Activated T-cell treated with anti-CD3 and anti-CD28 coated beads, Interleukin-2, amount 50 U/mL, for 4 hours (primary cell): ENCODE results near the gene CFAP43. TPM values are rescaled to one million over a fixed set of nuclear protein-coding genes. Genes with fewer than 3 reads are reported as not detected.

ENCODE experiments used
- ATAC-seq, 2 donors: fragments of 200-7000 bp; cut with Tn5 transposase; one replicate each; pipeline ENCODE4 v1.10.0; 2021
- DNase-seq: peaks from one replicate; pipeline ENCODE4 v3.0.0-alpha.2; 2020
- H3K27me3 Mint-ChIP-seq: one replicate; pipeline ENCODE4 v1.8.0; 2021; ENCODE audit warnings: low read depth, mixed read lengths
- H3K36me3 Mint-ChIP-seq: one replicate; pipeline ENCODE4 v1.8.0; 2022; ENCODE audit warnings: mixed read lengths; ENCODE audit not compliant: insufficient read depth
- H3K4me1 Mint-ChIP-seq: one replicate; pipeline ENCODE4 v1.8.0; 2021; ENCODE audit warnings: low read depth, mixed read lengths
- H3K4me3 Mint-ChIP-seq: one replicate; pipeline ENCODE4 v1.8.0; 2021; ENCODE audit warnings: mild to moderate bottlenecking, moderate library complexity, mixed read lengths
- H3K9me3 Mint-ChIP-seq: one replicate; pipeline ENCODE4 v1.8.0; 2021; ENCODE audit warnings: mixed read lengths
- total RNA-seq, 3 donors: library from RNA; stranded (reverse); gene quantifications; one replicate each; pipeline ENCODE4 v1.2.1, GENCODE V29; 2021

The CFAP43 gene
- total RNA-seq, 3 donors from 2014 or later = 0.20 TPM; not detected in 2

GRCh38 chr10:104120903-104121484 lies 111.2 kb downstream of the CFAP43 start:
- no peaks in the 10 kb centered on the region for H3K36me3 Mint-ChIP-seq
- ATAC-seq (peak; percentile 32 to 46), DNase-seq (peak; percentile 67)
- no peaks in the 10 kb centered on the region for H3K27me3 Mint-ChIP-seq
- peaks cover 39% of the 10 kb centered on the region for H3K4me1 Mint-ChIP-seq
- H3K9me3 Mint-ChIP-seq = no peaks in the 10 kb centered on the region
- H3K4me3 Mint-ChIP-seq = peak overlapping the region; percentile 91

DNA sequence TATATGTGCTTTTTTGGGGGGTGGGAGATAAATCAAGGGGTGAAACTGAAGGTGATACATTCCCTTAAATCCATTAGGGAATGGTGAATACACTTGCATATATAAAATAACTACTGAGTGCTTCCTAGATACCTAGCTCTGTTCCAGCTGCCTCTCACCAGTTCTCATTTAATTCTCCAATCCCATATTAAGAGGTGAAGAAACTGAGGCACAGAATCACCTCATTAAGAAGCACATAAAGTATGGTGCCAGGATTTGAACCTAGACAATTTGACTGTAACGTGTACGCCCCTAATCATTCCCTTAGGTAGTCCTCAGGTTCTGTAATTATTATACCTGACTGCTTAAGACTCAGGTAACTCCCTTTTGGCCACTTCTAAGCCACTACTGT lies 111.7 kb downstream of the CFAP43 start:
- Mint-ChIP-seq H3K27me3 (no peaks in the 10 kb centered on the region), H3K4me1 (peaks cover 39% of the 10 kb centered on the region), H3K4me3 (peak overlapping the region; percentile 91), H3K36me3 (no peaks in the 10 kb centered on the region), H3K9me3 (no peaks in the 10 kb centered on the region)
- no peak for ATAC-seq
- DNase-seq = no peak

DNA sequence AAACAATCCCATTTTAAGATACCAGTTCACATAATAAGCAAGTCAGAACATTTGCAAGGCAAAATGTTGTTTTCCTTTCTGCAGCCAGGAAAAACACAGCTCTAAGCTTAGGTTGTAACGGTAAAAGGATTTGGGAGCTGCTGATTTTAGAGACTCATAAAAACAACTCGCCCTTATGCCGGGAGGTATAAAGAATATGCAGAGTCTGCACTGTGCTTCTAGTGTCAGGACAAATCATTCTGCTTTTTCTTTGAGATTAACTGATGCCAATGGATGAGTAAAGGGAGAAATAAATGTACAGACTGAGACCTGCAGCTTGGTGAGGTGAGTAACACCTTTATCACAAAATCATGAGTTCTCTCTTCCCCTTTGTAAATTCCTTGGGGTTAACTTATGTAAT lies 112.2 kb downstream of the CFAP43 start:
- no peaks in the 10 kb centered on the region for H3K36me3 Mint-ChIP-seq
- H3K4me1 Mint-ChIP-seq = peaks cover 37% of the 10 kb centered on the region
- DNase-seq = no peak
- no peaks in the 10 kb centered on the region for H3K9me3 Mint-ChIP-seq
- no peaks in the 10 kb centered on the region for H3K27me3 Mint-ChIP-seq
- no peak overlapping the region for H3K4me3 Mint-ChIP-seq
- ATAC-seq = no peak

DNA sequence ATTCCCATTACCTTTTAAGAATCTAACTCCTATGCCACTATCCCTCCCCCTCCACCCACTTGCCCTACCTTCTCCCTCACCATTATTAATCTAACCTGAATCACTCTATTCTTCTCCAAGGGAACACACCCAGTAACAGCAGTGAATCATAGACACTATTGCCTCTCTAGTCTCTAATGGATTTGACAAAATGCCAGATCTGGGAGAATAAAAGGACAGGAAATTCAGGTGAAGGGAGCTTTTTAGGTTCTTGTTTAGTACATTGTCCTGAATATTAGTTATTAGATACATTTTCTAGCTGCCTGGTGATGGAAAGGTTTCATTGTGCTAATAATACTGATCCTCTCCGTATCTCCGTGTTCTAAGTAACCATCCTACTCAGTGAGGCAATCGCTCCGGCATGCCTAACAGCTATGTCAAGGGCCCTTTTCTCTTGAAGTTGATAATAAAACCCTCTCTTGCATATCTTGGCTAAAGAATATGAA lies 114.3 kb downstream of the CFAP43 start:
- no peak for ATAC-seq
- H3K4me3 Mint-ChIP-seq = no peak overlapping the region
- peaks cover 25% of the 10 kb centered on the region for H3K4me1 Mint-ChIP-seq
- DNase-seq = no peak
- no peaks in the 10 kb centered on the region for H3K27me3 Mint-ChIP-seq
- no peaks in the 10 kb centered on the region for H3K9me3 Mint-ChIP-seq
- H3K36me3 Mint-ChIP-seq = no peaks in the 10 kb centered on the region

GRCh38 chr10:104113376-104113956 lies 118.7 kb downstream of the CFAP43 start:
- Mint-ChIP-seq H3K4me3 (no peak overlapping the region), H3K27me3 (peaks cover 11% of the 10 kb centered on the region), H3K4me1 (peaks cover 14% of the 10 kb centered on the region), H3K36me3 (no peaks in the 10 kb centered on the region), H3K9me3 (no peaks in the 10 kb centered on the region)
- ATAC-seq = no peak
- DNase-seq = no peak

GRCh38 chr10:104109908-104110662 lies 122.1 kb downstream of the CFAP43 start:
- H3K9me3 Mint-ChIP-seq = no peaks in the 10 kb centered on the region
- H3K27me3 Mint-ChIP-seq = peaks cover 11% of the 10 kb centered on the region
- H3K36me3 Mint-ChIP-seq = no peaks in the 10 kb centered on the region
- H3K4me3 Mint-ChIP-seq = no peak overlapping the region
- DNase-seq = no peak
- H3K4me1 Mint-ChIP-seq = peaks cover 8% of the 10 kb centered on the region
- peak; percentile 100 for ATAC-seq

DNA sequence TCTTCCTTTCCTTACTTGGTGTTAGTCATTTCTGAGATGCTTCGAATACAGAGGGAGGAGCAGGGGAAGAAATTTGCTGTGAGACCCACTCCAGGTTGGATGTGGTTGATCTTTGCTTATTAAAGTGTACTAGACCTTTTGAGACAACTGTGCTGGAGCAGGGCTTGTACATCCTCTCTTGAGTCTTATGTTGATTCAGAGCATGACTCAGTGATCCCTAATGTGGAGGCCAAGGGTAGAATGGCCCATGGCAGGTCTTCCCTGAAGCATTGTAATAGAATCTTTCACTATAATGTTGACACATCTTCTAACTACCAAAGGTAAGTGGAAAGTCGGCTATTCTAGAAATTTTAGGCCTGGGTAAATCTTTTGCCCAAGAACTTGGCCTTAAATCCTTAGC lies 127.2 kb downstream of the CFAP43 start:
- no peak for ATAC-seq
- no peak overlapping the region for H3K4me3 Mint-ChIP-seq
- DNase-seq = no peak
- no peaks in the 10 kb centered on the region for H3K9me3 Mint-ChIP-seq
- H3K4me1 Mint-ChIP-seq = peaks cover 7% of the 10 kb centered on the region
- H3K27me3 Mint-ChIP-seq = peaks cover 2% of the 10 kb centered on the region
- H3K36me3 Mint-ChIP-seq = no peaks in the 10 kb centered on the region

GRCh38 chr10:104104418-104104817 lies 127.7 kb downstream of the CFAP43 start:
- Mint-ChIP-seq H3K4me1 (peaks cover 3% of the 10 kb centered on the region), H3K4me3 (no peak overlapping the region), H3K27me3 (peaks cover 2% of the 10 kb centered on the region), H3K9me3 (no peaks in the 10 kb centered on the region), H3K36me3 (no peaks in the 10 kb centered on the region)
- no peak for ATAC-seq
- DNase-seq = no peak

- ATAC-seq = no peak
- no peak for DNase-seq
- Mint-ChIP-seq H3K9me3 (no peaks in the 10 kb centered on the region), H3K27me3 (peaks cover 2% of the 10 kb centered on the region), H3K4me3 (no peak overlapping the region), H3K4me1 (peaks cover 3% of the 10 kb centered on the region), H3K36me3 (no peaks in the 10 kb centered on the region)
Measured at GRCh38 chr10:104103956-104104355, 128.2 kb downstream of the CFAP43 start.

GRCh38 chr10:104101902-104102301 lies 130.3 kb downstream of the CFAP43 start:
- Mint-ChIP-seq H3K4me3 (no peak overlapping the region), H3K4me1 (peaks cover 3% of the 10 kb centered on the region), H3K27me3 (peaks cover 4% of the 10 kb centered on the region), H3K9me3 (no peaks in the 10 kb centered on the region), H3K36me3 (no peaks in the 10 kb centered on the region)
- no peak for DNase-seq
- no peak for ATAC-seq

DNA sequence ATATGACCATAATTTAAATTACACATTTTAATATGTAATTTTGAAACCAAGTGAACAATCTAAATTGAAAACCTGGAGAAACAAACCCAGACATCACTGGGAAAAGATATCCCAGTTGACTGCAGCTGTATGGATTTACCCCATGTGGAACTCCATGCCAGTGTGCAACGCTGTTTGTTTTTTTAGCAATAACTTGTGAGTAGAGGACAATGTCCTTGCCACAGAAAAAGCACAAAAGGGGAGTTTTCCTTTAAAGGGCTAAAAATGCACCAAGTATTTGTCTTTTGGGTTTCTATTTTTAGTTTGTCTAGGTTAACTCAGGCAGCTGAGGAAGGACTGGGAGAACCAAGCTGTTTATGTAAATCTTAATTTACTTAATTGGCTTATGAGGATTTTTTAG lies 131.4 kb downstream of the CFAP43 start:
- Mint-ChIP-seq H3K4me3 (no peak overlapping the region), H3K9me3 (no peaks in the 10 kb centered on the region), H3K4me1 (peaks cover 3% of the 10 kb centered on the region), H3K36me3 (no peaks in the 10 kb centered on the region), H3K27me3 (peaks cover 8% of the 10 kb centered on the region)
- no peak for ATAC-seq
- DNase-seq = no peak

- Mint-ChIP-seq H3K9me3 (no peaks in the 10 kb centered on the region), H3K4me1 (peaks cover 3% of the 10 kb centered on the region), H3K36me3 (no peaks in the 10 kb centered on the region), H3K27me3 (peaks cover 8% of the 10 kb centered on the region), H3K4me3 (no peak overlapping the region)
- ATAC-seq (no peak), DNase-seq (no peak)
Measured at GRCh38 chr10:104099941-104100340, 132.2 kb downstream of the CFAP43 start.

GRCh38 chr10:104099269-104099668 lies 132.9 kb downstream of the CFAP43 start:
- DNase-seq (no peak), ATAC-seq (no peak)
- H3K4me3 Mint-ChIP-seq = no peak overlapping the region
- H3K27me3 Mint-ChIP-seq = peaks cover 8% of the 10 kb centered on the region
- H3K9me3 Mint-ChIP-seq = no peaks in the 10 kb centered on the region
- no peaks in the 10 kb centered on the region for H3K36me3 Mint-ChIP-seq
- peaks cover 2% of the 10 kb centered on the region for H3K4me1 Mint-ChIP-seq

GRCh38 chr10:104098358-104098925 lies 133.7 kb downstream of the CFAP43 start:
- no peak overlapping the region for H3K4me3 Mint-ChIP-seq
- no peak for DNase-seq

More at GRCh38 chr10:104098358-104098925, 133.7 kb downstream of the CFAP43 start:
- Mint-ChIP-seq H3K36me3 (no peaks in the 10 kb centered on the region), H3K9me3 (peaks cover 4% of the 10 kb centered on the region), H3K4me1 (peaks cover 9% of the 10 kb centered on the region), H3K27me3 (peaks cover 8% of the 10 kb centered on the region)
- ATAC-seq = no peak
